NCI-H460 (cell line): Measurements from ENCODE around the gene MAPRE3. TPM values are rescaled to one million over a fixed set of nuclear protein-coding genes. Genes with fewer than 3 reads are reported as not detected.

Source experiments
- DNase-seq: peaks from one replicate; pipeline ENCODE4 v3.0.0-alpha.2; 2016; ENCODE audit warnings: low read depth; ENCODE audit errors: extremely low read depth
- total RNA-seq: library from RNA; depleted of rRNA; stranded (reverse); fragments of >200 nt; shearing (Covaris generic); gene quantifications from 2 replicates; pipeline ENCODE4 v1.2.3, GENCODE V29; 2014

The MAPRE3 gene
- total RNA-seq, 1 experiment from 2014 or later: 4.0 TPM

DNA sequence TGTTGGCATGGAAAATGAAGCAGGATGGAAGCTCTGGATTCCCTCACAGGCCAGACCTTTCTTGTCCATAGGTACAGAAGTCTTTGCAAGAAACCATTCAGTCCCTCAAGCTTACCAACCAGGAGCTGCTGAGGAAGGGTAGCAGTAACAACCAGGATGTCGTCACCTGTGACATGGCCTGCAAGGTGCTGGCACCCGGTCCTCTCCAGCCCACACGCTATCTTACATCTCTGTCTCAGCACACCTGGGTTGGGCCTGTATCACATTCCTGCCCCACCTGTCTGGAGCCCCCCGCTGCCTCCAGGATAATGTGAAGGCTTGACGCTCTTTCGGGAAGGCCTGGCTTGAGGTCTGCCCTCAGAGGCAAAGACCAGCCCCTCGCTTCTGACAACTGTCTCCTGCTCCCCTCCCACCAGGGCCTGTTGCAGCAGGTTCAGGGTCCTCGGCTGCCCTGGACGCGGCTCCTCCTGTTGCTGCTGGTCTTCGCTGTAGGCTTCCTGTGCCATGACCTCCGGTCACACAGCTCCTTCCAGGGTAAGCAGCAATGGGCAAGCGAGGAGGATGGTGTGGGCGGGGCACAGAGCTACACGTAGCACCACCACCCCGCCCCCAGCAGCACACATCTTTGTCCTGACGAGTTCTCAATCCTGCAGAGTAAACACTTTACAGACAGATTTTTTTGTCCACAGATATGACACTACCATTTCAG, 68.3 kb downstream of the MAPRE3 start:
- DNase-seq: no peak

DNA sequence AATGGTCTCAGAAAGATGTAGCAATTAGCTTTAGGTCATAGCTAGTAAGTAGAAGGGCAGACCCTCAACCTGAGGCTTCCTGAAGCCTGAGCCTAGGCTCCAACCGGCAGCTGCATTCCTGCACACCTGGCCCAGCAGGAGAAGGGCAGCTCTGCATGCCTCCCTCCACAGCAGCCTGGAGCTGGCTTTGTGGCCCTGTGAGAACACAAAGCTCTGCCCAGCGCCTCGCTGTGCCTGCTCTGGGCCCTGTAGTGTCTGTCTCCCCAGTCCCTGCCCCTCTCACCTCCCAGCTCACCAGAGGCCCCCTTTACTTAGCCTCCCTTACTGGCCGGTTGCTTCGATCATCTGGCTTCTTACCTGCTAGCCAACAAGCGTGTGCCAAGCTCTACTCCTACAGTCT, 69.0 kb downstream of the MAPRE3 start:
- DNase-seq: no peak

DNA sequence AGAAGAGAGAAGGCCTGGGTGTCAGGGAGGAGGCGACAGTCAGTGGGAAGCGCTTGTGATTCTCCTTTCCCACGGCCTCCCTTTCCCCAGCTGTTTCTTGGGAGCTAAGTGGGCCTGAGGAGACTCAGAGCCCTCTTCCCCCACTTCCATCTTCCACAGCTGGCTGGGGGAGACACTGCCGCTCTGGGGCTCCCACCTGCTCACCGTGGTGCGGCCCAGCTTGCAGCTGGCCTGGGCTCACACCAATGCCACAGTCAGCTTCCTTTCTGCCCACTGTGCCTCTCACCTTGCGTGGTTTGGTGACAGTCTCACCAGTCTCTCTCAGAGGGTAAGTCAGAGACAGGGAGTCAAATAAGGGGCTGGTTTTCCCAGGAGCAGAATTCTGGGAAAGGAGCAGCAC, 69.4 kb downstream of the MAPRE3 start:
- no peak for DNase-seq

DNA sequence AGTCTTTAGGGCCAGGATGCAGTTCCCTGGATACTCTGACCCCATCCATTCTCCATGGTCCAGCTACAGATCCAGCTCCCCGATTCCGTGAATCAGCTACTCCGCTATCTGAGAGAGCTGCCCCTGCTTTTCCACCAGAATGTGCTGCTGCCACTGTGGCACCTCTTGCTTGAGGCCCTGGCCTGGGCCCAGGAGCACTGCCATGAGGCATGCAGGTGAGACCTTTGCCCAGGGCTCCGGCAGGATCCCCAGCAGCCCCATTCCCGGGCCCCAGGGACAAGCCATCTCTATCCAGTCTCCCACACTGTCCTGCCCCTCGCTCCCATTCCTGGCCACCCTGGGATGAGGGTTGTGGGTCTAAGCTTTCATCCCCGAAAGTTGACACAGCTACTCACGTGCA, 69.8 kb downstream of the MAPRE3 start:
- no peak for DNase-seq

DNA sequence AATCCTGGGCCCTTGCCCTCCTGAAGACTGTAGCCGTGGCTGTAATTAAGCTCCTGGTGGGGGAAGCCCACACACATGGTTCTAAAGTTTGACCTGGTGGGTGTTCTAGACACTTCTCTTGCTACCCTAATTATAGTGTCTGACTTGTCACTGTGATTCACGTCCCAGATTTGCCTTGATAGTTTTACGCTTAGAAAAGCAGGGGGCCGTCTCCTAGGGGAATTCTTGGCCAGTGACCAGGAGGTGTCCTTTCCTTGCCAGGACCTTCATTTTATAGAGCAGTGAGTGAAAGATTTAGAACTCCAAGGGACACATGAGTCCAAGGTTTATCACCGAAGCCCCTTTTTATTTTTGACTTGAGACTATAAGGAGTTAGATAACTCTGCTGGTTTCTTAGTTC, 71.3 kb downstream of the MAPRE3 start:
- DNase-seq: no peak

DNA sequence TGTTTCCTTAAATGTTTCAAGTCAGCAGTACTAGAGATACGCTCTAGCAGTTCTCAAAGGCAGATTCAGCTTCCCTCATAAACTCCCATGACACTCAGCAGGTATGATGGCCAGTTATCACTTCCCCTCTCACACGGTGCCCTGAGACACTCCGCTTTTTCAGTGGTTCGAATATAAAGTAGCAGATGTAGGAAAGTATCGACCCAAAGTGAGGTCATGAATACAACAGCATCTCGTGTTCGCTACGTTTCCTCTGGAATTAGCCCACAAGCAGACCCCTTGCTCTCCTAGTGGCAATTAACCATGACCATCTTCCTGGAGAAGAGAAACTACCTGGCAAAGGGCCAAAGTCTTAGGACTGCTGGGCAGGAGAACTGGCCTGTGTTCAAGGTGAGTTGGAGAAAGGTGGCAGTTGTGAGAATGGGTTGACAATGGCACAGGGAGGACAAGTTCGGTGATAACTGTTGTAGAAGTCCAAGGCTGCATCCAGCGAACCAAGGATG, 71.8 kb downstream of the MAPRE3 start:
- no peak for DNase-seq

DNA sequence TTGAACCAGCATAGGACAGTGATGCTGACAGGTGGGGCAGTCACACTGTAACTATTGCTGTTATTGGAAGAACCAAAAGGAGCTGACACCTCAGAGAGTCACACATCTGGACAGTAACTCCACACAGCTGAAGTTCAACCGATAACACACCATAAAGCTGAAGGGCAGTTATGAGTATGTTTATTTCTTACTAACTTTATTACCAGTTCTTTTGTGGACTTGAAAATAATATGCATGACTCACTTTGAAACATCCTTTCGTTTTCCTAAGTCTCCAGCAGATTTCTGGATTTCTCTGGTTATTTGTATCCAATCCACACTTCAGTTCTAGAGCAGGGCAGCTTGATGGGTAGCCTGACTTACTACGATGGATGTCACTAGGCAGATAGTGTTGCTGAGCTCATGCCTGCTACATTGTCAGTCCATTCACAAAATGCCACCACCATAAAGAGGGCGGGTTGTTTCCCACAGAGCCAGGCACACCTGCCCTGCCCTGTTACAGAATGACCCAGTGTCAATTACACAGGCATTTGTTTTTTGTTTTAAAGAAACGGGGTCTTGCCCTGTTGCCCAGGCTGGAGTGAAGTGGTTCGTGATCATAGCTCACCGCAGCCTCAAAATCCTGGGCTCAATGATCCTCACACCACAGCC, 72.7 kb downstream of the MAPRE3 start:
- no peak for DNase-seq

DNA sequence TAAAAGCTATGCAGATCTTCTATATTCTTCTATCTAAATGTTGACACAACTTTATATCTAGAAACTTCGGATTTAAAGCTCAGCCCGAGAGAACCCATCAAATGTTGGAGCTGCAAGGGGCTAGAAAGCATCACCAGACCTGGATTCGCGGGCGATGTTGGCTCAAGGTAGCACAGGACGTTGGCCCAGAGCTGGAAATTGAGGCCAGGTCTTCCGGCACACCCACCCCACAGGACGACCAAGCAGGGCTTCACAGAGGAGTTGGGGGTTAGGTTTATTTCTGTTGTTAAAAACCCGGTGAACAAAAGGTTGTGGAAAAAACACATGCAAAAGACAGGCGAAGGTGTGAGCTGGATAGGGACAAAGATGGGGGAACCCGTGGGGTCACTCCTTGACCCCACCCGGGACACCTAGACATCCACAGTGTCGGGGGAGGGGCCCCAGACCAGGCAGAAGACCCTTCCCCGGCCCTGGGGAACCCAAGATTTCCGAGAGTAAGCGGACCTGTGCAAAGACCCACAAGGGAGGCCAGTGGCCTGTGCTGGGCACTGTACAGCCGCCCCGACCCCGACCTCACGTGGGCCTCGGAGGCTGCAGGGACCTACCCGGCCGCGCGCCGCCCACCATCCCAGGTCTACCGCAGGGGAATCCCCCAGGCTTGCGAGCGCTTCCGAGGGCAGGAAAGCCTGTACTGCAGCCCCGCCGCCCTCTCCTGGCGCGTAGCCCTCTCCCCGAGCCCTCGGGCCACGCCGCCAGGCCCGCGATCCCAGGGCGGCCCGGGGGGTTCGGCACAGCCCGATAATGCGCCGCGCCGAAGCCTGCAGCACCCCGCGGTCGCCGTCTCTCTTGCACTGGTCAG, 79.2 kb downstream of the MAPRE3 start:
- DNase-seq: no peak

DNA sequence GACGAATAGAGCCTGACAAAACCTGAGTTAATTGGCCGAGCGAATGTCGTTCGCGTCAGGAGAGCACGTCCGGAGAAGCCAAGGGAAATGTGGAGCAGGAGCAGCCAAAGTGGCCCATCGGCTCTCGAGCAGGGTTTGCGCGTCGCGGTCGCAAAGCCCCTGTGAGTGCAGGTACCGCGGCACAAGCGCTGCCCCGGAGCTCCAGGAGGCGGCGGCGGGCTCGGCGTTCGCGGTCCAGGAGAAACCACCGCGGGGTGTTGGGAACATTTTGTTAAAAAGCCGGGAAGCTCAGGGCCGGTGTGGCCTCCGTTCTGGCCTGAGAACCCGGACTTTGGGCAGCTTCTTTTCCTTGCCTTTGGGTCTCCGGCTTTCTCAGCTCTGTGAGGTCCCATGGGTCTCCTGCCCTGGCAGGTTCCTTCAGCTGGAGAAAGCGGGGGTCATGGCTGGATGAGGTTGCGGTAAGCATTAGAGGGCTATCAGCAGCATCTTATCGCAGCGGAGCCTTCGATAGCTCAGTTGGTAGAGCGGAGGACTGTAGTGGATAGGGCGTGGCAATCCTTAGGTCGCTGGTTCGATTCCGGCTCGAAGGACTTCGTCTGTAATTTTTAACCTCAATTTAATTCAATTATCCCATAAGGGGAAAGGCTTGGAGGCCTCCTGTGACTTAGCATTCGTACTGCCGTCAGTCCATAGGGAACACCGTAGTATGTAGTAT, 80.0 kb downstream of the MAPRE3 start:
- peak; percentile 94 for DNase-seq

DNA sequence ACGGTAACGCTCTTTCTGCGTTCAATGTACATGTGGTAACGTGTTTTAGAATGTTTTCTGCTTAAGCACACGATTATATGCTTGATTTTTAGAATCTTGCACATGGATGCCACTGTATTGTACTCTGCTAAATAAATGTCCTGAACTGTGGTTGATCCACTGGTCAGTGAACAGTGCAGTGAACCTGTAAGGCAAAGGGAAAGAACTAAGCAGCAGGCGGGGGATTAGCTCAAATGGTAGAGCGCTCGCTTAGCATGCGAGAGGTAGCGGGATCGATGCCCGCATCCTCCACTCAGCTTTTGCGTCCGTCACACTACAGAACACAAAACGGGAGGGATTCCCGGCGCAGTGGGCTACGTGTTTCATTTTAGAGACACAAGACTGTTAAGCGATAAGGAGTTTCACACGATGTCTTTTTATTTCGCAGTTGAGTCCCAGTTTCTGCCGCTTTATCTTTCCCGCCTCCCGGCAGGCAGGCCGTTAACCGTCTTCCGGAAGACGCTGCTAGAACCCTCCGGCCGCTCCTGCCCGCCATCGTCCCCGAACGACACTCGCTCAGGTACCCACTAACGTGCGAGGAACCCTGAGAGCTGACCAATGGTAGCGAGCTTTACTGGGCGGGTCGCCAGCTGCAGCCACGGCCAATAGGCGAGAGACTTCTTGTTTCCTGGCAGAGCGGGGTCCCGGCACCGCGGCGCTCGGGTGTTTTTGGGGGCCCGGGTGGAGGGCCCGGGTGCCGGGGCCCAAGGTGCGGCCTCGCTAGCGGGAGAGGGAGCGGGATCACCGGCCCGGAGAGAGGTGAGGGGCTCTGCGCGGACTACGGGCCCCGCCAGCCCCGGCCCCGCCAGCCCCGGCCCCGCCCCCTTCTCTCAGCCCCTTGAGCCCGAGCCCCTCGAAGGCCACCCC, 80.8 kb downstream of the MAPRE3 start, which contains the start of gene AGBL5:
Gene AGBL5, plus strand, starts transcription at position 673 of the 906 bp plus-strand sequence. CDS start 1,291 bp downstream, outside the sequence.
- DNase-seq: peak; percentile 95

DNA sequence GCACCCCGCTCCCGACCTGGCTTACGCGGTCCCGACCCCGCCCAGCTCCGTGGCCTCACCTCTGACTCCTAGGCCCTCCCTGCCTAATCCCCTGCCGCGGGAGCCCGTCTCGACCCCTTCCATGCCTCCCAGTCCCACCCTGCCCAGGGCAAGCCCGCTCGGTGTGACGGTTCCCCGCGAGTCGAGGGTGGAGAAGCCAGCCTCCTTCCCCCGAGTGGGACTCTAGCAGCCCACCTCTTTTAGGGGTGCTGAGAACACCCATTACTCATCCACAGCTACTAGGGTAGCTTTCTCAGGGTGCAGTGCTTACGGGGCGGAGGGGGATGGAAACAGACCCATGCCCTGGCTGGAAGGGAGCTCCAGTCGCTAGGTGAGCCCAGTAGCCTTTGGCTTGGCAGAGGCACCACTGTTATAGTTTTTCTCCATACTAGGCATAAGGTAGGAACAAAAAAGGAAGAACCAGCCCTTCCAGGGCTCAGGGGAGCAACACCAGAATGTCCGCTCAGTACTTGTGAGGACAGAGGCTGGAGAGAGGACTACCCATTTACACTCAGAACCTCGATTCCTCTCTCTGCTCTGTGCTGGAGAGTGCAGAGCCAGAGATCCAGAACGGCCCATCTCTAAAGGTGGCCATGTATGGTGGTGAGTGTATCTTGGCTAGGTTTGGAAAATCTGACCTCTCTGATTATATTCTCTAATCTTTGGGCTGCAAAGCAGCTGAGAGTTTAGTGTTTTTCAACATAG, 81.6 kb downstream of the MAPRE3 start:
- no peak for DNase-seq

DNA sequence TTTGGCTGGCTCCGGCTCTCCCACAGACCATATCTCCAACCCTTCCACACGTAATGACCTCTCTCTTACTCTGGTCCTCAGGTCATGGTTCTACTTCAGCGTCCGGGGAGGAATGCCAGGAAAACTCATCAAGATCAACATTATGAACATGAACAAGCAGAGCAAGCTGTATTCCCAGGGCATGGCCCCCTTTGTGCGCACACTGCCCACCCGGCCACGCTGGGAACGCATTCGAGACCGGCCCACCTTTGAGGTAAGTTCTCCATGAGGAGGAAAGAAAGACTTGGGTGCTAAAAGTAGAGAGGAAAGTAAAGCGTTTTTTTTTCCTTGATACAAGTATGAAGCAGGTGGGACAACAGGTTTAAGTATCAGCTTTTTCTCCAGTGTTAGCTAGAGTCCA, 82.9 kb downstream of the MAPRE3 start:
- no peak for DNase-seq

DNA sequence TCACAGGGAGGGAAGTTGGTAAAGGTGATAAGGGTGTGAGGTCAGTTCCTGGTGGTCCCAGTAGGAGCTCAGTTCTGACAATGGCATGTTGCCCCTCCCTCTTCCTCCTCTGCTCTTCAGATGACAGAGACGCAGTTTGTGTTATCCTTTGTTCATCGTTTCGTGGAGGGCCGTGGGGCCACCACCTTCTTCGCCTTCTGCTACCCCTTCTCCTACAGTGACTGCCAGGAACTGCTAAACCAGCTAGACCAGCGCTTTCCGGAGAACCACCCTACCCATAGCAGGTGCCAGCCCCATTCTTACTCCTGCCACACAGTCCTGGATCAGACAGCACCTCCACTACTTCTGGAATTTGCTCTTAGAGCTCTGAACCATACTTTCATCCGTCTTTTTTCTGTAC, 83.3 kb downstream of the MAPRE3 start:
- DNase-seq: no peak

DNA sequence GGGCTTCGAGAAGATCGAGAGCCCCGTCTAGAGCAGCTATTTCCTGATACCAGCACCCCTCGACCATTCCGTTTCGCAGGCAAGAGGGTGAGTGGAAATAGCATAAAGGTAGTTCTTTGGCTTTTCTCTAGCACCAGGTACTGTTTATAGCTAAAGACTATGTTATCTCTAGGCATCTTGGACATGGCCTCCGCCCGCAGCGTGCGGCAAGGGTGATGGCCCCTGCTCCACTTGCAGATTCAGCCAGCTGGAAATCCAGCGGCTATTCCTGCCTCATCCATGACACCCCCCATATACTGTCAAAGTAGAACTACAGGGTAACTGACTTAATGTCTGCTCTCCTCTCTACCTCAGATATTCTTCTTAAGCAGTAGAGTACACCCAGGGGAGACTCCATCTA, 84.3 kb downstream of the MAPRE3 start:
- DNase-seq: no peak

DNA sequence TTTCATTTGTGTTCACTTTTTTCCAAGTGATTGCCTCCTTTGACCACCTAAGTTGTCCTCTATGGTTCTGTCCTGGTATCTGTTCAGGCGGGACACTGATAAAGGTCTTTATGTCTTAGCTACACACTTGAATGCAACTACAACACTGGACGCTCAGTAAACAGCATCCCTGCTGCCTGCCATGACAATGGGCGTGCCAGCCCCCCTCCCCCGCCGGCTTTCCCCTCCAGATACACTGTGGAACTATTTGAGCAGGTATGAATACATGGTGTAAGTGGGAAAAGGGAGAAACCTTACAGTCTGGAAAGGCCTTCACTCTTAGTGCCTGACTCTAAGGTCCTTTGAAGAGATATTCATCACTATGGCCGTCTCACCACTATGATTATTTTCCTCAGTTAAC, 86.7 kb downstream of the MAPRE3 start:
- DNase-seq: no peak

DNA sequence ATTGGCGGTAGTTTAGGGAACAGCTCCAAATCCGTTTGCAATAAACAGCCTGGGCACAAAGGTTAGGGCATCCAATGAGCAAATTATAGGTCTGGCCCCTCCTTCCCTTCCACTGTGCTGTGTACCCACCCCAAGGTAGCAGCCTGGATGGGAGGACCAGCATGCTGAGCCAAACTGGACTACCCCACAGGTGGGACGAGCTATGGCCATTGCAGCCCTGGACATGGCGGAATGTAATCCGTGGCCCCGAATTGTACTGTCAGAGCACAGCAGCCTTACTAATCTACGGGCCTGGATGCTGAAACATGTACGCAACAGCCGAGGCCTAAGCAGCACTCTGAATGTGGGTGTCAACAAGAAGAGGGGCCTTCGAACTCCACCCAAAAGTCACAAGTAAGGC, 87.8 kb downstream of the MAPRE3 start:
- DNase-seq: no peak

DNA sequence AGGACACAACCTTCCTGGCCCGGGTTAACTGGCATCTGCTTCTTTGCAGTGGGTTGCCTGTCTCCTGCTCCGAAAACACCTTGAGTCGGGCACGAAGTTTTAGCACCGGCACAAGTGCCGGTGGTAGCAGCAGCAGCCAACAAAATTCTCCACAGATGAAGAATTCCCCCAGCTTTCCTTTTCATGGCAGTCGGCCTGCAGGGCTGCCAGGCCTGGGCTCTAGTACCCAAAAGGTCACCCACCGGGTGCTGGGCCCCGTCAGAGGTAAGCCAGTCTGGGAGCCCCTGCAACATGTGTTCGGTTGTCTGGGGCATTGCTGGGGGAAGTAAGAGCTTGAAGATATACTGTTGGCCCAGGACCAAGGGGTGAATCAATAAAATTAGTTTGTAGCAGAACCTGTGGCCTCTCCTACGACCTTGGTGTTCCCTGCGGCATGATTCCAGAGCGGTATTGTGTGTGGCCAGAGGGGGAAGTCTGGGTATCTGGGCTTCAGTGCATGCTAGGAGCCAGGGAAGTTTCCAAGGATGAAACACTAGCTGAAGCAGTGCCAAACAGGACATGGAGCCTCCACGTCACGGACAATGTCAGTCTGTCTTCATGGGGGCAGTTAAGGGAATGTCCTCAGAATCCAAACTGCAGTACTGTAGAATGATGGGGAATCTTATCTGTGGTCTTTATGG, 88.8 kb downstream of the MAPRE3 start:
- DNase-seq: no peak

DNA sequence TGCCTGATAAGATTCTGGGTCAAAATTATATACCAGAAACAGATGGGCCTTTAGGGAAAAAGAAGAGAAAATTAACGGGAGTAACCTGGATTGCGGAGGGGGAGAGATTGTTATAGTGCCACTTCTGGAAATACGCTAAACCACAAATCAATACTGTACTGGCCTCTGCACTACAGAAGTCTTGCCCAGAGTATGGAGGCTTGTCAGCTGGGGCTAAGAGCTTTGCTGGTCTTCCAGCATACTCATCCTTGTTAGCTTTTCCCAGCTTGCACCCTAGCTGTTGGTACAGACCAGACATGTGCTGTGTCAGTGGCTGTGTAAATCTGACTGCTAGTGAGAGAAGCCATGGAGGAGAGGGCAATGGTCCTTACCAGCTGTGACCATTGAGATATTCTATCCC, 89.9 kb downstream of the MAPRE3 start:
- no peak for DNase-seq
